RKO (cell line): ENCODE measurements around the gene GNG13.
"Not testable (repeated sequence)": the region's sequence is repeated elsewhere in the genome, so short reads cannot be mapped to it uniquely, and the experiment has no call there.

Experiments
- DNase-seq: peaks from one replicate; pipeline ENCODE4 v3.0.0-alpha.2; 2016; ENCODE audit warnings: low spot score

Gene GNG13, protein sequence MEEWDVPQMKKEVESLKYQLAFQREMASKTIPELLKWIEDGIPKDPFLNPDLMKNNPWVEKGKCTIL

GRCh38 chr16:799948-800833, at the start of gene GNG13:
GNG13 (minus strand) TSS chr16:800734; CDS start chr16:799077, 1,657 bp downstream.
- no peak for DNase-seq

GRCh38 chr16:848510-849253, 48.1 kb upstream of the GNG13 start:
- no peak for DNase-seq

DNA sequence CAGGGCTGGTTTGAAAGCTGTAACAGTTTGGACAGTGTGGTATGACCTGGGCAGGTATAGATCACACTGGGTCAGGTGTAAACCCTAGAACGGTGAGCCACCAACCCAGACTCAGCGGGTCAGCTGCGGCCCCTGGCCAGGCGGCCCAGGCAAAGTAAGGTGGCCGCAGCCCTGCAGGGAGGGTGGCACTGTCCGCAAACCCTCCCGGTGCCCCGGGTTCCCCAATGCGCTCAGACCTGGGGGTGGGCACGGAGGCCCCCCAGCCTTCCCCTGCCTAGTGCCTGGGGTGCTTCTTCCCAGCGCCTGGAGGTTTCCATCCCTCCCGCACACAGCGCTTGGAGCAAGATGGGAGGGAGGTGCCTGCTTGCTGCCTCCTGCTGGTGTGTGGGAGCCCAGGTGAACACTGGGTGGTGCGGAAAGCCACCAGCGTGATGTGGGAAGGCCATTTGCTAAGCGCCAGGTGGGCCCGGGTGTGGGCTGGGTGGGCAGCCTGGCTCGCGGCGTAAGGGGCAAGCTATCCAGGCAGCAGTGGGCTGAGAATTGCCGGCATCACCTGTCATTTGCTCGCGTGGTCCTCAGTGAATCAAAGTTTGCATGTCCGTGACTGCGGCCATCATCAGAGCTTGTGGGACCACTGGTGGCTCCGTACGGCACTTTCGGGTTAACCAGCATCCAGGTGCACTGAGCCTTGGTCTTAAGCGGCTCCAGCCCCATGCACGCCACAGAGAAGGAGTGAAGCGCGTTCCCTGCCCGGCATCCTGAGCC, 47.3 kb upstream of the GNG13 start:
- no peak for DNase-seq

GRCh38 chr16:847151-847550, 46.6 kb upstream of the GNG13 start:
- no peak for DNase-seq

DNA sequence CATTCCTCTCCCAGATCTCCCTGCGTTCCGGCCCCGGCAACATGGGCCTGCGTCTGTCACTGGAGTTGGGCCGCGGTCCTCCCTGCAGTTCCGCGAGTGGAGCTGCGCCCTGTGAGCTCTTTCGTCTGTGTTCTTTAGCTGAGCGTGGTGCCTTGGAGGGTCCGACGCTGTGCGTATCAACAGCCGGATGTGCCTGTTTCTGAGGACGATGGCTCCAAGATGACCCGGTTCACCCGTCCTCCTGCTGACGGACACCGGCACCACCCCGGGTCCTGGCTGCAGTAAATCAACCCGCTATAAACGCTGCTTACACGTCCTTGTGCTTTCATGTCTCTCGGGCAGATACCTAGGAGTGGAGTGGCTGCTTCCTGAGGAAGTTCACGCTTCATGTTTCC, 44.8 kb upstream of the GNG13 start:
- no peak for DNase-seq

DNA sequence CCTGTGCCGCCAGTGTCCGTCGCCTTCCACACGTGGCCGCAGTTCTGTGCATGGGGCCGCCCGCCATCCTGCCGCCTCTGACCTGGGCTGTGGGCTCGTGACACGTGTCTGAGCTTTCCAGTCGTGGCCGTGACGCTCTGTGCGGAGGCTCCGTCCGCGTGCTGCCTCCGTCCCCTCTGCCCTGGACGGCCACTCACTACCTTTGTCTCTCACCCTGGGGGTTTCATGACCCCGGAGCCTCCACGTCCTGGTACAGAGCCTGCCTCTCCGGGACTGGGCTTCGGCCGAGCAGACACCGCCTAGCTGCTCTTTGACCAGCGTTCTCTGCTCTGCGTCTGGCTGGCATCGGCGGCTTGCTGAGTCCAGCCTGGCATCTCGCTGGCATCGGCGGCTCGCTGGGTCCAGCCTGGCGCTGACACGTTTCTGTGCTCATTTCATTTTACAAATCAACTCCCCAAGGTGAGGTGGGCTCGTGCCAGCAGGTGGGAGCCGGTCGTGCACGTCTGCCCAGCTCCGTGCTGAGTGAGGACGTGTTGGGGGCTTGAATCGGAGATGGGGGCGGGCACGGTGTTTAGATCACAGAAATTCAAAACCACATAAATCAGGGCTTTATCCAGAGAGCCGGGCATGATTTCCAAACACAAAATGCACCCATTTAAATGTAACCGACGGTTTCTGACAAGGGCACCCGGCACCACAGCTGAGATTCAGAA, 44.3 kb upstream of the GNG13 start:
- no peak for DNase-seq

DNA sequence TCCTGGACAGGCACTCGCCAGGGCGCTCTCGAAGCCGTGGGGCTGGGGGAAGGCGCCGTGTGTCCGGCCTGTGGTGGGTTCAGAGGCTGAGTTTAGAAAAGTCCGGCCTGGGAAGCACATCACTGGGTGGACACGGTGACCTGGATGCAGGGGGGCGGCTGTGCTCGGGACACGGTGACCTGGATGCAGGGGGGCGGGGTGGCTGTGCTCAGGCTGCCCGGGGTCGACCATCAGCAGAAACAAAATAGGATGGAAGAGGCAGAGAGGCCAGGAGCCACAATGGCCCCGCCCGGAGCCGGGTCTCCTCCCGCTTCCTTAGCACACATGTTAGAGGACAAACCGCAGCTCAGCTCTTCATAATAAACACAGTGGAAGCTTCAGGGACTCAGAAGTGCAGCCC, 43.2 kb upstream of the GNG13 start:
- no peak for DNase-seq

DNA sequence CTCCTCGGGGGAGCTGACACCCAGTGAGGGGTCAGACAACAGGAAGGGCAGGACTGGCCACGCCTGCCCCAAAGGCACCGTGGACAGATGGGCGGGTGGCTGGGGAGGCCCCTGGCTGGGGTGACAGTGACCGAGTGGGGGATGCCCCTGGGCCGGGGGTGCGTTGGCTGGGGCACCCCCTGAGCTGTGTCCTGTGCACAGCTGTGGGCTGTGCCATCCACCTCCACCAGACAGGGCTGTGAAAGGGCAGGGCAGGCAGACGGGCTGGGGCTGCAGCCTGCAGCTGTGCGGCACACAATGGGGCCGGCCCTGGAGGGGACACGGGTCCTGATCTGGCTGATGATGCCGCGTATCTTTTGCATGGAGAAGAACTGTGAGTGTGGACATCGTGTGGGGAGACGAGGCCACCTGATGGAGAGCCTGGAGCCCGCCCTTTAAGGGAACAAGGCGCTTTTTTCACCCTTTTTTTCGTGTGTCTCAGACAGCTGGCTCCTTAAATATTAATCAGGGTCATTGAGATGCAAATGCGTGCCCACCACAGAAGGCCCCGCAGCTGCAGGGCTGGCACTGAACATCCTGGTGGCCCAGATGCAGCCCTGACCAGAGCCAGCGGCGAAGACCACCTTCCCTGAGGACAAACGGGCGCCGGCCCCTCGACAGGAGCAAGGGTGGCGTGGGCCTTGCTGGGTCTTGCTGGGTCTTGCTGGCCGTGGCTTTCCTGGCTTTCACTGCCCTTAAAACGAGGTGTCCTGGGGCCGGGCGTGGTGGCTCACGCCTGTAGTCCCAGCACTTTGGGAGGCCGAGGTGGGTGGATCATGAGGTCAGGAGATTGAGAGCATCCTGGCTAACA, 42.4 kb upstream of the GNG13 start:
- no peak for DNase-seq

GRCh38 chr16:842061-842476, 41.5 kb upstream of the GNG13 start:
- no peak for DNase-seq

- no peak for DNase-seq
These were observed 41.0 kb upstream of the GNG13 start for GRCh38 chr16:841455-842060.

- DNase-seq, result no peak
These were observed 40.3 kb upstream of the GNG13 start for GRCh38 chr16:840561-841454.

GRCh38 chr16:839643-840408, 39.3 kb upstream of the GNG13 start:
- DNase-seq, result no peak

DNA sequence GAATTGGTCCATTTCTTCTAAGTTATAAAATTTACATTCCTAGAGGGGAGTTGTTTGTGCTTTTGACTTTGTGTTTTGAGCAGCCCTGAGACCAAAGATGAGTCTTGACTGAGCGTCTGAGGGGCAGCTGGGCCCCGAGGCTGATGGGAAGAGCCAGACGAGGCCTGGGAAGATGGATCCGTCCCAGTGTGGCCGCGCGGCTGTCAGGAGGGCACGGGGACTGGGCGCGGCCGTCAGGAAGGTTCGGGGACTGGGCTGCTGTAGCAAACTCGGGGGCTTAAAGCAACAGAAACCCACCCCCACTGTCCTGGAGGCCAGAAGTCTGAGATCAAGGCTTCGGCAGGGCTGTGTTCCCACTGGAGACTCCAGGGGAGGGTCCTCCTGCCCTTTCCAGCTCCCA, 38.2 kb upstream of the GNG13 start:
- DNase-seq, result no peak

GRCh38 chr16:836822-837221, 36.3 kb upstream of the GNG13 start:
- not testable (repeated sequence) for DNase-seq

DNA sequence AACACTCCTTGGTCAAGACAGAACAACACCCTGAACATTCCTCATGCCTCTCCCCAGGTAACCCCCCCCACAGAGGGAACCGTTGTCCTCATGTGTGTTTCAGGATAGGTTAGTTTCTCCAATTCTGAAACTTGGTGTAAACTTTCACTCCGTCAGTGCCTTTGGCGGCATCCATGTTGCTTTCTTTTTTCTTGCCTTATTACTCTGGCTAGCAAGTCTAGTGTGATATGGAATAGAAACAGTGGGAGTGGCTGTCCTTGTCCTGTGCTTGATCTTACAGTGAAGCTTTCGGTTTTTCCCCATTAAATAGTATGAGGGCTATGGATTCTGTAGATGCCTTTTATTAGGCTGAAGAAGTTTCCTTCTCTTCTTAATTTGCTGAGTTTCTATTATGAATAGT, 35.7 kb upstream of the GNG13 start:
- no peak for DNase-seq

DNA sequence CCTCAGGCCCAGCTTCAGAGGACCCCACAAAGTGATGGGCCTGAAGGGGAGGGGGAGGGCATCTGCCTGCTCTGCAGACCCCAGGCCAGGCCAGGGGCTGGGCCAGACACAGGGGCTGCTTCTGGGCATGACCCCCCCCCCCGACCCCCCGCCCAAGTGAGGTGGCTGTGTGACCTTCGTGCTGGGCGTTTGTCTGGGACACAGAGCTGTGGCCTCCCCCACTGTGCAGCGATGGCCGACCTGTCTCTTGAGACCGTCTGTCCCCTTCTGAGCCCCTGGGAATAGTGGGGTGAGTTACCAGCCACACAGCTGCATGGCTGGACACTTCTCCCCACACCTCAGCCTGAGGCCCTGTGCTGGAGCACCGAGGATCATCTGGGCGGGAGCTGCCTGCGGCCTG, 34.8 kb upstream of the GNG13 start:
- no peak for DNase-seq

GRCh38 chr16:833411-833810, 32.9 kb upstream of the GNG13 start:
- no peak for DNase-seq

DNA sequence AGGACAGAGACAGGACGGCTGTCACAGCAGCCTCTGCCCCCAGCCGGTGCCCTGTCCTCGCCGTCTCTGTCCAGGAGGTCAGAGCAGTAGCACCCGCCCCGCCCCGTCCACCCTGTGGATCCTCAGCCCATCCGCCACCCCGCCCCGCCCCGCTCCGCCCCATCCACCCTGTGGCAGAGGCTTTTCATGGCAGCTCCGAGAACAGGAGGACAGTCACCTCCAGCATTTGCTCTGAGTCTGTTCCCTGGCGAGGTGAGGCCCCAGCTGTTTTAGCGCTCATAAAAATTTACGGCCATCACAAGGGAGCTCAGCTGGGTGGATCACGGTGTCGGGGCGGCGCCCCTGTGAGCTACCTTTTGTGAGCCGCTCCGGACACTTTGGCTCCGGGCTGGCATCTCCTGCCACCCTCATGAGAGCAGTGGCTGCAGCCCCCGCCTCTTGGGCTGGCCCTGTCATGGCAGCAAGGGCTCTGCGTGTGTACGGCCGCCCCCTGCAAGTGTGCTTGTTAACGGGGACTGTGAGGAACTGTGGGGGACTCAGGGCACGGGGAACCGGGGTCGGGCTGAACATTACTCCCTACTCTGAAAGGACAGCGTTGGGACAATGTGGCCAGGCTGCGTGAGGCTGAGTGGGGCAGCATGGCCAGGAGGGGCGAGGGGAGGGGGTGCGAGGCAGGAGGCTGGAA, 32.3 kb upstream of the GNG13 start:
- no peak for DNase-seq
